Left ventricle myocardium inferior (tissue), 1 donor: ENCODE results near the gene RPUSD2. TPM values are rescaled to one million over a fixed set of nuclear protein-coding genes. Genes with fewer than 3 reads are reported as not detected.
A peak's percentile ranks its signal among the peaks of the same experiment; 100 is the strongest.

Source experiments
- DNase-seq: peaks from one replicate; pipeline ENCODE4 v3.0.0-alpha.2; 2020
- H3K27ac ChIP-seq: fragments of 200-600 bp; replicated peaks from 2 replicates; pipeline ENCODE4 v1.8.0; 2021
- H3K27me3 ChIP-seq: fragments of 200-600 bp; 2 replicates; pipeline ENCODE4 v1.8.0; 2021; ENCODE audit warnings: low read depth
- H3K36me3 ChIP-seq: fragments of 200-600 bp; 2 replicates; pipeline ENCODE4 v1.8.0; 2021
- H3K4me1 ChIP-seq: fragments of 200-600 bp; 2 replicates; pipeline ENCODE4 v1.8.0; 2021
- H3K4me3 ChIP-seq: fragments of 200-600 bp; 2 replicates; pipeline ENCODE4 v1.8.0; 2021; ENCODE audit warnings: mild to moderate bottlenecking, moderate library complexity
- H3K9me3 ChIP-seq: fragments of 200-600 bp; replicated peaks from 2 replicates; pipeline ENCODE4 v1.8.0; 2021
- CTCF ChIP-seq: fragments of 200-600 bp; IDR thresholded peaks from 2 replicates; pipeline ENCODE4 v1.8.0; 2021; ENCODE audit warnings: antibody characterized with exemption, mild to moderate bottlenecking, borderline replicate concordance
- intact Hi-C: fragments of 100-400 bp; cut with micrococcal nuclease; formaldehyde crosslinking; loops from one replicate; pipeline ENCODE4 v1.11.0; 2022
- total RNA-seq: library from RNA; stranded (reverse); fragmentation: NEBNext Ultra II Directional; extraction: Animal tissue kit (Norgen Biotek cat#: 25700); gene quantifications from one replicate; pipeline ENCODE4 v1.2.1, GENCODE V29; 2021
- donor health status: DM: no; HTN: yes; CAD: no; lungs with severe emphysema.

The RPUSD2 gene
- total RNA-seq, 1 donor from 2014 or later: 12.0 TPM

- H3K27me3 ChIP-seq: no peaks in the 10 kb centered on the region
- no peak overlapping the region for H3K4me3 ChIP-seq
- H3K36me3 ChIP-seq: peaks cover 25% of the 10 kb centered on the region
- intact Hi-C loops: no loop called here
- no peak overlapping the region for H3K27ac ChIP-seq
- H3K4me1 ChIP-seq: peaks cover 58% of the 10 kb centered on the region
- no peak for DNase-seq
- no peak for TF ChIP-seq CTCF
- H3K9me3 ChIP-seq: no peaks in the 10 kb centered on the region
Measured at GRCh38 chr15:40548610-40549009, 20.5 kb upstream of the RPUSD2 start.

GRCh38 chr15:40549894-40550293 is 19.2 kb upstream of the RPUSD2 start:
- DNase-seq: peak; percentile 86
- intact Hi-C loops: no loop called here
- TF ChIP-seq CTCF: no peak
- H3K4me1 ChIP-seq: peaks cover 71% of the 10 kb centered on the region
- peak overlapping the region; percentile 87 for H3K27ac ChIP-seq
- H3K27me3 ChIP-seq: no peaks in the 10 kb centered on the region
- no peaks in the 10 kb centered on the region for H3K9me3 ChIP-seq
- H3K36me3 ChIP-seq: peaks cover 28% of the 10 kb centered on the region
- peak overlapping the region; percentile 16 for H3K4me3 ChIP-seq

- Histone ChIP-seq H3K27me3 (no peaks in the 10 kb centered on the region), H3K4me3 (peak overlapping the region; percentile 16), H3K9me3 (no peaks in the 10 kb centered on the region), H3K36me3 (peaks cover 34% of the 10 kb centered on the region), H3K4me1 (peaks cover 77% of the 10 kb centered on the region), H3K27ac (peak overlapping the region; percentile 87)
- intact Hi-C loops: no loop called here
- no peak for DNase-seq
- no peak for TF ChIP-seq CTCF
Measured at GRCh38 chr15:40550341-40551037, 18.6 kb upstream of the RPUSD2 start.

- no peak for TF ChIP-seq CTCF
- DNase-seq: no peak
- Histone ChIP-seq H3K4me3 (peak overlapping the region; percentile 40), H3K36me3 (peaks cover 44% of the 10 kb centered on the region), H3K27me3 (no peaks in the 10 kb centered on the region), H3K4me1 (peaks cover 60% of the 10 kb centered on the region), H3K27ac (peak overlapping the region; percentile 65), H3K9me3 (no peaks in the 10 kb centered on the region)
- intact Hi-C loops: no loop called here
Measured at GRCh38 chr15:40554161-40554525, 15.0 kb upstream of the RPUSD2 start.

GRCh38 chr15:40555876-40556275 is 13.2 kb upstream of the RPUSD2 start:
- TF ChIP-seq CTCF: no peak
- peaks cover 47% of the 10 kb centered on the region for H3K4me1 ChIP-seq
- peaks cover 44% of the 10 kb centered on the region for H3K36me3 ChIP-seq
- intact Hi-C loops: no loop called here
- DNase-seq: no peak
- no peaks in the 10 kb centered on the region for H3K27me3 ChIP-seq
- H3K27ac ChIP-seq: no peak overlapping the region
- H3K9me3 ChIP-seq: no peaks in the 10 kb centered on the region
- H3K4me3 ChIP-seq: no peak overlapping the region
